Measurements from ENCODE around the gene MCRS1. TPM values are rescaled to one million over a fixed set of nuclear protein-coding genes. Genes with fewer than 3 reads are reported as not detected.

Gene MCRS1
- total and polyA plus RNA-seq, 2 experiments from 2014 or later = 105 to 139 TPM

GRCh38 chr12:49538510-49539403 is 29.2 kb downstream of the MCRS1 start, which contains the start of gene KCNH3:
TSS of gene KCNH3 (plus strand) at chr12:49539030. CDS start at chr12:49539417, 387 bp downstream.
- Mint-ChIP-seq H3K27me3 (ENCODE audit: insufficient read depth, low read depth, poor library complexity) (peaks cover 83% of the 10 kb centered on the region), H3K36me3 (ENCODE audit: low read depth) (no peaks in the 10 kb centered on the region; the same call in 2 of the 3 replicates), H3K4me3 (peak within 1 kb of the TSS; percentile 67), H3K27ac (no peak within 1 kb of the TSS), H3K4me1 (peaks cover 34% of the 10 kb centered on the region), H3K9me3 (no peaks in the 10 kb centered on the region; the same call in 1 of the 3 replicates)
- ATAC-seq = peak; percentile 33
- DNase-seq (ENCODE audit: low spot score) = peak; percentile 83
- Histone ChIP-seq H3K27me3 (ENCODE audit: insufficient read depth) (peaks cover 95% of the 10 kb centered on the region), H3K4me3 (peak within 1 kb of the TSS; percentile 63), H4K20me1 (replicated peaks; ENCODE audit: insufficient read depth) (peaks cover 4% of the 10 kb centered on the region; the same call in 1 of the 2 replicates), H3F3A (replicated peaks; ENCODE audit: low read depth) (no peaks in the 10 kb centered on the region), H2AFZ (peak within 1 kb of the TSS; percentile 94), H3K4me2 (peak within 1 kb of the TSS; percentile 89), H3K4me1 (ENCODE audit: insufficient read depth) (peaks cover 17% of the 10 kb centered on the region), H3K27ac (ENCODE audit: low read depth) (no peak within 1 kb of the TSS), H3K79me2 (replicated peaks; ENCODE audit: insufficient read depth) (no peaks in the 10 kb centered on the region), H3K9me2 (ENCODE audit: insufficient read depth) (no peaks in the 10 kb centered on the region), H3K36me3 (ENCODE audit: insufficient read depth) (no peaks in the 10 kb centered on the region; the same call in 1 of the 2 replicates)
- peak; percentile 71 for TF ChIP-seq EZH2 (IDR thresholded peaks at IDR 0.05; ENCODE audit: low read depth, unreplicated experiment)
- TF ChIP-seq EZH2phosphoT487 (IDR thresholded peaks at IDR 0.05; ENCODE audit: unreplicated experiment) = no peak

GRCh38 chr12:49537752-49538509 is 30.0 kb downstream of the MCRS1 start:
- peak; percentile 69 for DNase-seq (ENCODE audit: low spot score)
- Histone ChIP-seq H3K9me2 (ENCODE audit: insufficient read depth) (no peaks in the 10 kb centered on the region), H2AFZ (peak overlapping the region; percentile 94), H3K36me3 (ENCODE audit: insufficient read depth) (no peaks in the 10 kb centered on the region; the same call in 1 of the 2 replicates), H4K20me1 (replicated peaks; ENCODE audit: insufficient read depth) (peaks cover 4% of the 10 kb centered on the region; the same call in 1 of the 2 replicates), H3K27me3 (ENCODE audit: insufficient read depth) (peaks cover 90% of the 10 kb centered on the region), H3K79me2 (replicated peaks; ENCODE audit: insufficient read depth) (no peaks in the 10 kb centered on the region), H3K4me3 (peak overlapping the region; percentile 63), H3K4me1 (ENCODE audit: insufficient read depth) (peaks cover 17% of the 10 kb centered on the region), H3K27ac (ENCODE audit: low read depth) (no peak overlapping the region), H3F3A (replicated peaks; ENCODE audit: low read depth) (no peaks in the 10 kb centered on the region), H3K4me2 (peak overlapping the region; percentile 89)
- Mint-ChIP-seq H3K9me3 (no peaks in the 10 kb centered on the region; the same call in 1 of the 3 replicates), H3K4me3 (peak overlapping the region; percentile 69), H3K27ac (no peak overlapping the region), H3K36me3 (ENCODE audit: low read depth) (no peaks in the 10 kb centered on the region; the same call in 2 of the 3 replicates), H3K27me3 (ENCODE audit: insufficient read depth, low read depth, poor library complexity) (peaks cover 75% of the 10 kb centered on the region), H3K4me1 (peaks cover 27% of the 10 kb centered on the region)
- ATAC-seq = peak; percentile 37
- TF ChIP-seq EZH2phosphoT487 (IDR thresholded peaks at IDR 0.05; ENCODE audit: unreplicated experiment) (peak; percentile 78), ETS1 (IDR thresholded peaks at IDR 0.05) (no peak), NANOG (IDR thresholded peaks at IDR 0.05; ENCODE audit: borderline replicate concordance) (no peak), STAT1 (IDR thresholded peaks at IDR 0.05; ENCODE audit: unreplicated experiment) (no peak), EZH2 (IDR thresholded peaks at IDR 0.05; ENCODE audit: low read depth, unreplicated experiment) (peak; percentile 85), CTCF (conservative IDR thresholded peaks at IDR 0.05; ENCODE audit: low read depth in 2 of 2) (peak in 1 of 2 experiments; percentile 17; a peak in 1 of 4 replicates), REST (IDR thresholded peaks at IDR 0.05; ENCODE audit: unreplicated experiment) (no peak), ZNF331 (CRISPR knock-in tag; IDR thresholded peaks at IDR 0.05; ENCODE audit: low read depth) (no peak), JUNB (IDR thresholded peaks at IDR 0.05; ENCODE audit: unreplicated experiment) (no peak), POLR2AphosphoS5 (IDR thresholded peaks at IDR 0.05; ENCODE audit: low read depth) (no peak)
